ENCODE data around the gene MUC13.

MUC13 gene

GRCh38 chr3:124861041-124861440 is 73.5 kb downstream of the MUC13 start:
- DNase-seq: no peak

GRCh38 chr3:124860599-124860998 is 74.0 kb downstream of the MUC13 start:
- no peak for DNase-seq

- no peak for DNase-seq
These were observed 75.5 kb downstream of the MUC13 start for GRCh38 chr3:124859025-124859424.

GRCh38 chr3:124858275-124858674 is 76.3 kb downstream of the MUC13 start:
- no peak for DNase-seq

- DNase-seq: no peak
These were observed 77.9 kb downstream of the MUC13 start for GRCh38 chr3:124856677-124857076.

All from activated naive CD4-positive, alpha-beta T cell (primary cell).